ENCODE results near the gene HOXC4.
"Not testable (repeated sequence)": the region's sequence is repeated elsewhere in the genome, so short reads cannot be mapped to it uniquely, and the experiment has no call there.

Gene HOXC4

GRCh38 chr12:54042033-54042432, 11.6 kb upstream of the HOXC4 start:
- DNase-seq: not testable (repeated sequence)

DNA sequence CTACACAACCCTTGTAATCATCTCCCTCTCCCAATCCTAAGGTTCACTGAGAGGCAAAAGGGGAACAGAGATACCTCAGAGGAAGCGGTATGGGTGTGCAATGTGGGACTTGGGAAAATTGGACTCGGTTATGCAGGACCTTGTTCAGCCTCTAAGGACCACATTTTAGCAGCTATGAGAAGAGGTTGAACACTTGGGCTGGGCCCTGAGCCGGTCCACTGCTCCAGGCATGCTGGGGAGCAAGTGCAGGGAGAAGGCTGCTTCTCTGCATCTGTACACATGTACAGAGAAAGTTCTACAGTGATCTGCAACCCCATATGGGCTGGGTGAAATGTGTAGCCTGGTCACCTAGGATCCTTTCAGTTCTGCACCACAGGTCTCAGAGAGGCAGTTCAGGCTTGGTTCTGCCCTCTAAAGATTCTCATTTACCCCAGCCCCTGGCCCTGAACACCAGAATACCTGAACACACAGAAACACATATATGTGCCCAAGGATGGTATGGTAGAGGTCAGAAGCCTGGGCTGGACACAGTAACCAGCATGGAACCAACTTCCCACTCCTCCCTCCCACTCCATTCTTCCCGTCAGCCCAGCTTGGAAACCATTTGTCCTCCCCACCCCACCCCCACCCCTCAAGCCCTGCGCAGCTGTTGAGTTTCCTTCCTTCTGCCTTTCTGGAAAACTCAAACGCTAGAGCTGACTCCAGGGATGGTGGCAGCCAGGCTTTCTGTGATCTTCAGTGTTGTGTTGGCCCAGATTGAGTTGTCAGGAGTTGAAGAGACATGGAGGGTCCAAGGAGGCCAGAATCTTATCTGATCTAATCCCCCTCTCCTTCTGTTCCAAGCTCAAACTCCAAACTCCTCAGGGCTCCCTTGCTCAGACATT, 10.4 kb upstream of the HOXC4 start:
- no peak for DNase-seq

- DNase-seq: no peak
Observed at GRCh38 chr12:54044425-54045103, 9.1 kb upstream of the HOXC4 start.

- DNase-seq: no peak
Observed at GRCh38 chr12:54045401-54045800, 8.2 kb upstream of the HOXC4 start.

DNA sequence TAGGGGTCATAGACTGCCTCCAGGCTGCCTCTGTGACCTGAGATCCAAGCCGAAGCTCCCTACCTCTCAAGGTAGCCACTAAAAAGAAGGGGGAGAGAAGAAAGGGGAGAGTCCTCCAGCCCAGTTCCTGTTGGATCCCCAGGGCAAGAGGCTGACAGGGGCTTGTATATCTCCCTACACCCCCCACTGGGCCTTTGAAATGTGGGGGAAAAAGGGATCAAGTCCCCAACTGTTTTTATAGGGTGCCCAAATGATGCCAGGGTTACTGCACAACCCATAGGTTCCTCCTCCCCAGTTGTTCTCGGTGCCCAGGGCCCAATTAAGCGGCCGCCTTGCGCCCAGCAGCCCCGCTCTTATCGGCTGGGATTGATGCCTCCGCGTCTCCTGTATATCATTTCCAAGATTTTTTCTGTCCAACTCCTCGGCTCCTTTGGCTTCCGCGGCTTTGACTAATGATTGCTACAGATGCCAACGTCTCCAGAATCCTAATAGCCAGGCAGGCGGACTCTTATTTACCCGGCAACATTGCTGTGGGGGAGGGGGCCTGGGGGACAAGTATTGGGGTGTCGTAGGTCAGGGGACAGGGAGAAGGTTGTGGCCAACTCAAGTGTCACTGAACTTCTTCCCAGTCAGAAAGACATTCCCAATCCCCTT, 7.6 kb upstream of the HOXC4 start:
- no peak for DNase-seq

DNA sequence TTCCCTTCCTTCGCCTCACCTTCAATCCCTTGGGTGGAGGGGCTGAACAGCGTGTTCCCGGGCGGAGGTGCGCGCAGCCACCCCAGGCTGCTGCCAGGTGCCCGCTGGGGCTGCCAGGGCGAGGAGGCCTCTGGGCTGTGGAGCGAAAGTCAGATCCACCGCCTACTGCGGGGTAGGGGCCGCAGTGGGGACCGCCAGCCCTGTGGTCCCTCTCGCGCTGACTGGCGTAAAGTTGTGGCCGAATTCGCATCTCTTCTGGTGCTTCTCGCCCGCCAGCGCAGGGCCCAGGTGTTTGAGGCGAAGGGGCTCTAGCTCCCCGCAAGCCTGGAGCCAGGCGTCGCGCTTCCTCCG, 6.9 kb upstream of the HOXC4 start:
- DNase-seq: no peak

DNA sequence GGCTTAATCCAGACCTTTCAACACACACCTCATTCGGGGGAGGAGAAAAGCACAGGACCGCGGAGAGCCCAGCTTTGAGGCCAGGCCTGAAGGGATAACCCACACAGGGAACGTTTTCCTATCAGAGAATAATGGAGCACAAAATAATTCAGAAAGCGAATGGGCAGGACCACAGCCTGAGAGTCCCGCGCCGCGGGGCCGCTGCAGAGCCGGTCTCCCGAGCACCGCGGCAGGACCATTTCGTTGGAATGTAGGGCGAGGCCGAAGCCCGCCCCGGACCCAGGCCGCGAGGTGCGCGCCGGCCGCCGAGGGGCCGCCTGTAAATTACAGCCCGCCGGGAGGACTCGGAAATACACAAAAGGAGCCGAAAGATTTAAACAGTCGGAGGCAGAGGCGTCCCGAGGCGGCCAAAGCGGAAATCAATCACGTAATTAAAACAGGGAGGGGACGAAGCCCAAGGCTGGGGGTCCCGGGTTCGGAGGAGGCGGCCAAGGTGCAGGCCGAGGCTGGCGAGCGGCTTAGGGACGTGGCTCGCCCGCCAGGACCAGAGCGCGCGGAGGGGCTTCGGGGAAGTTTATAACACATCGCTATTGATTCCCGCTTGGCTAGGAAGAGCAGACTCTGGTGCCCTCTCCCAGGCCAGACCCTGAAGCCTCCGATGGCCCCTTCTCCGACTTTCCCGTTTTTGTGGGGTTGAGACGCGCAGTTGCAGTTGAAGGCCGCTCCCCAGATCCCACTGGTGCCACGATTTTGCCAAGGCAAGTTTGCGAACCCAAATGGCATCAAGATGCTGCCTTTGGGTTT, 6.3 kb upstream of the HOXC4 start:
- no peak for DNase-seq

DNA sequence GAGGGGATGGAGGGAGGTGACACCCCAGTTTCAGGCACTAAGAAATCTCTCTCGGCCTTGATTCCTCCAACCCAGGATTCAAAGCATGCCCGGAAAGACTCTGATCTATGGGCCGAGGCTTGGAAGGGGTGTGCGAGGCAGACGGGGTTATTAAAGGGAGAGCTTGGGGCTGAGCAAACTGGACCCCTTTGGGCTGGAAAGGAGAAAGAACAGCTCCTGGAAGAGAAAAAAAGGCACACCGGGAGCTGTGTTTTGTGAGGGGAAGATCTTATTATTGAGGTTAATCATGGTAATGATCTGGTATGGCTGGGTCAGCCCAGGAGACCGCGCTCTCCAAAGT, 5.7 kb upstream of the HOXC4 start:
- DNase-seq: no peak

- DNase-seq: no peak
Observed at GRCh38 chr12:54048406-54049093, 5.1 kb upstream of the HOXC4 start.

- DNase-seq: no peak
Observed at GRCh38 chr12:54049108-54049507, 4.5 kb upstream of the HOXC4 start.

- no peak for DNase-seq
Observed at GRCh38 chr12:54050482-54050810, 3.2 kb upstream of the HOXC4 start.

DNA sequence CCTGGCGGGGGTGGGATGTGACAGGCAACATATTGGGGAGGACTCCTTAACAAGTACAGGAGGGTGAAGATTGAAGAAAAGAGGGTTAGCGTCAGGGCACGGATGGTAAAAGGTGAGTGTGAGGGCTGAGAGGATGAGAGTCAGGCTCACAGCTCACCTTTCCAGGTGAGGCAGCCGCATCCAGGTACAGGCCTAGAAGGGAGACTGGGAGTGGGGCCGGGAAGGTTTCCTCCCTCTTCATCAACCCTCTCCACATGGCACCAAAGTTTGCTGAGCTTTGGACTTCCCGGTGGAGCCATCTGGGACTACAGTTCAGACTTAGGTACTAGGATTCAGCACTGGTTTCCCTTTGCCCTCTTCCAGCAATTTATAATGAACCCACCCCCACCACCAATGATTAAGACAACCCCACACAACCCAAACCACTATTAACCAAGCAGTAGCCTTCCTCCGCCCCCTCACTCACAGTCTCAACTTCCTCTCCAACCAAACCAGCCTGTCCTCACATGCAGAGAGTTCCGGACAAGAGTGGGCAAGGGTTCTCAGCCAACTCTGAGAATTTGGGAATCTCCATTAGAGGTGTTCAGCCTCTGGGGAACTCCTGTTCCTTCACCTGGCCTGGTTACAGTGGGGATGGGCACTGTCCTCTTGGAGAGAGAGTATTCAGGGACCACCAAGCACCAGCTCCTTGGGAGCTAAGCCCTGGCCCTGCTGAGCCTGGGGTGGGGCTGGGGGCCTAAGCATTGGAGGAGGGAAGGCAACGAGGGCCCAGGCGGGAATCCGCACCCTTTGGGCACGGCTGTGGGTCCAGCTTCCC, 2.4 kb upstream of the HOXC4 start:
- no peak for DNase-seq

DNA sequence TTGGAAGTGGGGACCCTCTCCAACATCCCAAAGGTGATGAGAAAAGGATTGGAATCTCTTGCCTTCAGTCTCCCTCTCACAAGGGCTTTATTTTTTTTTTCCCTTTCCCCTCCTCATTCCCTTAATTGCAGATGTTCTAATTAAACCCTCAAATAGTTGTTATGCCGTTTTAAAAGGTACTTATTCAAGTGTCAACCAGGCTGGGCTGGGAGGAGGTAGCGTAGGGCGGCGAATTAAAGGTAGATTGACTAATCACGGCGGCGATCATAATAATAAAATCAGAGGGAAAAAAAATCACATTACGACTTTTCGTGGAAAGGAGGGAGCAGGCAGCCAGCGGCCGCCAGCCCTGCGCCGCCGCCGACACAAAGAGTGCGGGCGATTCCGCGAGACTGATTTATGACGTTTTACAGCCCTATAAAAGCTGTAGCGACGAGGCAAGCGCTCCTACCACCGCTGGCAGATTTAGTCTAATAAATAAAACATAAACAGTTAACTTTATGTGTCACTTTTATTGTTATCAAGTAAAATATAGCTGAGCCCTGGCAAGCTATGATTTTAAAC, 1.7 kb upstream of the HOXC4 start:
- no peak for DNase-seq

GRCh38 chr12:54052438-54053002, 1.1 kb upstream of the HOXC4 start:
- no peak for DNase-seq

GRCh38 chr12:54053003-54053750, 458 bp upstream of the HOXC4 start:
- DNase-seq: no peak

DNA sequence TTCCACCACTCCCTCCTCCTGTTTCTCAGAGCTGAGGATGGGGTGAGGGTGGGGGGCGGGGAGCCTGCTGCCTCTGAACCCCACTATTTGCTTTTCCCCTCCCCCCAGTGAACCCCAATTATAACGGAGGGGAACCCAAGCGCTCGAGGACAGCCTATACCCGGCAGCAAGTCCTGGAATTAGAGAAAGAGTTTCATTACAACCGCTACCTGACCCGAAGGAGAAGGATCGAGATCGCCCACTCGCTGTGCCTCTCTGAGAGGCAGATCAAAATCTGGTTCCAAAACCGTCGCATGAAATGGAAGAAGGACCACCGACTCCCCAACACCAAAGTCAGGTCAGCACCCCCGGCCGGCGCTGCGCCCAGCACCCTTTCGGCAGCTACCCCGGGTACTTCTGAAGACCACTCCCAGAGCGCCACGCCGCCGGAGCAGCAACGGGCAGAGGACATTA, 1.1 kb downstream of the HOXC4 start:
- DNase-seq: no peak

DNA sequence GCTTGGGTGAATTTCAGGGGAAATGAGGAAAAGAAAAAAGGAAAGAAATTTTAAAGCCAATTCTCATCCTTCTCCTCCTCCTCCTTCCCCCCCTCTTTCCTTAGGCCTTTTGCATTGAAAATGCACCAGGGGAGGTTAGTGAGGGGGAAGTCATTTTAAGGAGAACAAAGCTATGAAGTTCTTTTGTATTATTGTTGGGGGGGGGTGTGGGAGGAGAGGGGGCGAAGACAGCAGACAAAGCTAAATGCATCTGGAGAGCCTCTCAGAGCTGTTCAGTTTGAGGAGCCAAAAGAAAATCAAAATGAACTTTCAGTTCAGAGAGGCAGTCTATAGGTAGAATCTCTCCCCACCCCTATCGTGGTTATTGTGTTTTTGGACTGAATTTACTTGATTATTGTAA, 1.9 kb downstream of the HOXC4 start:
- no peak for DNase-seq

- DNase-seq: no peak
Observed at GRCh38 chr12:54056110-54056509, 2.5 kb downstream of the HOXC4 start.

DNA sequence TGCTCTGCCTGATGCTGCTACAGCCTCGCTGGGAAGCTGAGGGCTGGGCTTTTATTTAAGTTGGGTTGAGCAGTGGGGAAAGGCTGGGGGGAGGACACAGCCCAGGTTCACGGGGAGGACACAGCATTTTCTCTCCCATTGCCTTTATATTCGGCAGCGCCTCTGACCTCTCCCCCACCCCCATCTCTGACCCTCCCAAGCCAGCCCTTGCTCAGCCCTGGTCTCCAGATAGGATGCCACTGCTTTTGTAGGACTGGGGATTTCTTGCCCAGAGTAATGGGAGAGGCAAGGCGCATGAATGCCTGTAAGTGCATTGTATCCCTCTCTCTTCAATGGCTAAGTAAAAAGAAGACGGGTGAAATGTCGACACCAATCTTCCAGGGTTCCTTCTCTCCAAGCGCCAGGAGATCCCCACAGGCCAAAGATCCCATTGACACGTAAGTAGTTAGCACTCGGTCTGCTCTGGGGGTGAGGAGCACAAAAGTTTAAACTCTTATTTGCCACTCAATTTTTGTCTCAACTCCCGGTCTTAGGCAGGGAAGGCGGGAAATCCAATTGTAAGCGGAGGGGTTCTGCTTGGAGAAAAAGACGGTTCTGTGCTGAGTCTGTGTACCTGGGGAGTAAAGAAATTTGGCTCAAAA, 4.6 kb downstream of the HOXC4 start:
- no peak for DNase-seq

GRCh38 chr12:54059668-54060067, 6.0 kb downstream of the HOXC4 start:
- DNase-seq: no peak
